GM12878 (cell line): ENCODE results near the gene HNRNPM. TPM values are rescaled to one million over a fixed set of nuclear protein-coding genes. Genes with fewer than 3 reads are reported as not detected.

Experiments
- ATAC-seq: fragments of 200-7000 bp; cut with Tn5 transposase; 3 replicates; pipeline ENCODE4 v1.9.1; 2020; ENCODE audit warnings: mild to moderate bottlenecking, moderate library complexity
- BruUV-seq: library from RNA; stranded (reverse); fragments of 400-500 nt; replicated peaks from 2 replicates; lab custom pipeline; 2021; lab: Mats Ljungman, UMichigan
- CTCF ChIA-PET: fragments of 300-600 bp; sonication (Branson Sonifier 250); formaldehyde crosslinking; extraction: SDS; loops from one replicate; lab custom pipeline; 2021; ENCODE audit warnings: inconsistent platforms; lab: Yijun Ruan, JAX
- POLR2A ChIA-PET: fragments of 350-600 bp; formaldehyde crosslinking; extraction: SDS; loops from one replicate; lab custom pipeline; 2021; ENCODE audit warnings: inconsistent platforms; lab: Charles Lee
- RAD21 ChIA-PET: fragments of 300-600 bp; sonication (Branson Sonifier 250); formaldehyde crosslinking; loops from one replicate; lab custom pipeline; 2023; ENCODE audit warnings: antibody characterized with exemption; ENCODE audit not compliant: unreplicated experiment; lab: Charles Lee
- SMC1A ChIA-PET: fragments of 300-600 bp; sonication (Branson Sonifier 250); formaldehyde crosslinking; loops from one replicate; lab custom pipeline; 2023; ENCODE audit not compliant: unreplicated experiment, uncharacterized antibody; lab: Charles Lee
- DNase-seq: peaks from one replicate; pipeline ENCODE4 v3.0.0-alpha.2; 2011; ENCODE audit warnings: low read depth, low spot score
- FAIRE-seq: peaks from 3 replicates; lab custom pipeline; 2011; peaks lifted over from hg19 to GRCh38; lab: Jason Lieb, UNC
- H2AFZ ChIP-seq: 2 replicates; pipeline ENCODE4 v1.6.0; 2011; ENCODE audit warnings: low read depth, low read length, control low read depth; ENCODE audit not compliant: control insufficient read depth
- H3K27ac ChIP-seq: 2 replicates; pipeline ENCODE4 v1.5.1; 2011; ENCODE audit warnings: control low read depth; ENCODE audit not compliant: control insufficient read depth, insufficient read depth
- H3K27me3 ChIP-seq, 2 experiments: replicated peaks in 1 of 2; 2 replicates each; pipeline versions ENCODE4 v1.6.0 to v1.6.1; 2011; ENCODE audit warnings: low read length in 1 of 2; ENCODE audit not compliant: control insufficient read depth in 2 of 2, insufficient read depth in 2 of 2
- H3K36me3 ChIP-seq, 2 experiments: 2 replicates each; pipeline ENCODE4 v1.5.1; 2011; ENCODE audit warnings: low read length in 1 of 2; ENCODE audit not compliant: control insufficient read depth in 2 of 2, insufficient read depth in 2 of 2
- H3K4me1 ChIP-seq: 2 replicates; pipeline ENCODE4 v1.6.1; 2011; ENCODE audit warnings: mild to moderate bottlenecking, low read length, moderate library complexity, mixed read lengths; ENCODE audit not compliant: control insufficient read depth, insufficient read depth
- H3K4me2 ChIP-seq: 2 replicates; pipeline ENCODE4 v1.6.0; 2011; ENCODE audit warnings: control low read depth; ENCODE audit not compliant: control insufficient read depth, insufficient read depth
- H3K4me3 ChIP-seq: fragments of 200-600 bp; sonication (generic); 2 replicates; pipeline ENCODE4 v1.5.1; 2016
- H3K79me2 ChIP-seq: 2 replicates; pipeline ENCODE4 v1.6.0; 2011; ENCODE audit warnings: low read length; ENCODE audit not compliant: control insufficient read depth, insufficient read depth
- H3K9ac ChIP-seq: 2 replicates; pipeline ENCODE4 v1.8.0; 2011; ENCODE audit warnings: low read length, control low read depth, mixed read lengths; ENCODE audit not compliant: control insufficient read depth, insufficient read depth
- H3K9me3 ChIP-seq: replicated peaks from 3 replicates; pipeline ENCODE4 v1.5.1; 2011; ENCODE audit warnings: mild to moderate bottlenecking, low read length; ENCODE audit not compliant: control insufficient read depth, insufficient read depth
- H4K20me1 ChIP-seq: 2 replicates; pipeline ENCODE4 v1.6.0; 2011; ENCODE audit not compliant: control insufficient read depth, insufficient read depth
- BHLHE40 ChIP-seq, 2 experiments: fragments of 450-650 bp in 1 of 2; IDR thresholded peaks; 2 replicates each; pipeline ENCODE4 v1.6.1; 2011 to 2017; ENCODE audit warnings: low read depth in 2 of 2, borderline replicate concordance in 1 of 2, improper control_type of control experiment in 1 of 2, low read length in 1 of 2, mild to moderate bottlenecking in 1 of 2
- CEBPZ ChIP-seq: fragments of 150-350 bp; IDR thresholded peaks from 2 replicates; pipeline ENCODE4 v1.6.1; 2016; ENCODE audit warnings: low read depth, low read length
- DPF2 ChIP-seq: fragments of 450-650 bp; IDR thresholded peaks from 2 replicates; pipeline ENCODE4 v1.6.1; 2017; ENCODE audit warnings: mild to moderate bottlenecking
- IKZF1 ChIP-seq: fragments of 450-650 bp; conservative IDR thresholded peaks from 2 replicates; pipeline ENCODE4 v1.6.1; 2017; ENCODE audit warnings: antibody characterized with exemption, mild to moderate bottlenecking
- JUND ChIP-seq: IDR thresholded peaks from 2 replicates; pipeline ENCODE4 v1.6.1; 2012; ENCODE audit warnings: low read depth, mild to moderate bottlenecking, low read length, improper control_type of control experiment, moderate library complexity
- MEF2A ChIP-seq: IDR thresholded peaks from 2 replicates; pipeline ENCODE4 v1.6.1; 2011; ENCODE audit warnings: low read depth, mild to moderate bottlenecking, low read length, moderate library complexity; ENCODE audit not compliant: insufficient read depth
- MYC ChIP-seq: IDR thresholded peaks from 2 replicates; pipeline ENCODE4 v1.6.1; 2011; ENCODE audit warnings: mild to moderate bottlenecking, low read length, moderate library complexity, inconsistent platforms; ENCODE audit not compliant: insufficient read depth, insufficient replicate concordance, insufficient read length, severe bottlenecking
- NR2F1 ChIP-seq: fragments of 450-650 bp; conservative IDR thresholded peaks from 2 replicates; pipeline ENCODE4 v1.6.1; 2017; ENCODE audit warnings: mild to moderate bottlenecking
- ZBTB11 ChIP-seq: fragments of 450-650 bp; formaldehyde crosslinking; IDR thresholded peaks from 2 replicates; pipeline ENCODE4 v1.5.0; 2022; ENCODE audit warnings: mild to moderate bottlenecking, missing genetic modification characterization
- ZNF24 ChIP-seq: fragments of 450-650 bp; IDR thresholded peaks from 2 replicates; pipeline ENCODE4 v1.6.1; 2017; ENCODE audit warnings: antibody characterized with exemption, mild to moderate bottlenecking
- ZNF622 ChIP-seq: fragments of 450-650 bp; IDR thresholded peaks from 2 replicates; pipeline ENCODE4 v1.6.1; 2017; ENCODE audit warnings: mild to moderate bottlenecking, inconsistent platforms
- WGBS: methylation state at CpG from one replicate; pipeline ENCODE4 v1.1.6; 2016; ENCODE audit warnings: low lambda C conversion rate; ENCODE audit not compliant: insufficient replicate concordance, insufficient coverage; ENCODE audit errors: missing lambda C conversion rate; 5-methylcytosine and 5-hydroxymethylcytosine counted together
- in situ Hi-C: fragments of 300-500 bp; cut with MboI; formaldehyde crosslinking; loops from 9 replicates; pipeline ENCODE4 v1.14.3; 2018; ENCODE audit warnings: mixed read lengths
- intact Hi-C: fragments of 100-400 bp; cut with micrococcal nuclease; formaldehyde crosslinking; loops from one replicate; pipeline ENCODE4 v1.14.2; 2022; ENCODE audit not compliant: unreplicated experiment
- polyA plus RNA-seq, 11 experiments: library from polyadenylated mRNA; depleted of rRNA in 4 of 11; unstranded in 6 of 11; stranded (reverse) in 5 of 11; fragments of >200 nt; fragmentation: Nextera tagmentation in 4 of 11; fragmentation: Illumina TruSeq in 1 of 11; extraction: Ambion mirVana in 4 of 11; extraction: Trizol in 1 of 11; gene quantifications; 1 replicate in 1 of 11; 2 replicates in 10 of 11; pipeline versions ENCODE4 v1.2.1 to v1.2.3, GENCODE V29; 2011 to 2016; ENCODE audit warnings: inconsistent platforms in 2 of 11, missing spikeins in 2 of 11, low read depth in 1 of 11
- total RNA-seq, 4 experiments: library from RNA; depleted of rRNA in 3 of 4; stranded (reverse); fragments of >200 nt in 3 of 4; fragmentation: Illumina TruSeq in 1 of 4; extraction: Trizol in 1 of 4; gene quantifications; 2 replicates each; pipeline versions ENCODE4 v1.2.1 to v1.2.3, GENCODE V29; 2013 to 2021
- TF ChIP-seq, protein P1 (sequence below): fragments of 450-650 bp; IDR thresholded peaks from 2 replicates; pipeline ENCODE4 v1.6.1; 2016; ENCODE audit warnings: mild to moderate bottlenecking, moderate library complexity, borderline replicate concordance

The HNRNPM gene
- total and polyA plus RNA-seq, 10 of the 15 experiments (the other 5 are each of a cell fraction or from before 2014, with no cell fraction given) = 14.3 to 415 (median 198) TPM

DNA sequence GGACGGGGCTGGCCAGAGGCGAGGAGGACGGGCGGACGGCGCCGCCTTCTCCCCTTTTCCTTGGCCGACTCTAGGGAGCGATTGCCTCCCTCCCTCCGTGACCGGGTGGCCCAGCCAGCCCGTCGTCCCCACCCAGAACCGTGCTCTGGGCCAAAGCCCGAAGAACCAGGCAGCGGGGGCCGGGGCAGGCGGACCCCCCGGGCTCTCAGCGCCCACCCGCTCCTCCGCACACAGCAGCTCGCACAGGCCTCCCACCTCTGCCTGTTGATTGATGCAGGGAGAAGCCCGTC, 41.0 kb upstream of the HNRNPM start:
- CTCF ChIA-PET = no interaction called here
- no peaks in the 10 kb centered on the region for H3K27me3 ChIP-seq
- no peak overlapping the region for H3K9ac ChIP-seq
- no peak overlapping the region for H2AFZ ChIP-seq
- 95% methylated on average over 10 of the region's 24 CpGs for WGBS
- no peaks in the 10 kb centered on the region for H3K4me1 ChIP-seq
- ATAC-seq = no peak
- no peak for DNase-seq
- no peak overlapping the region for H3K4me3 ChIP-seq
- in situ Hi-C loops = no loop called here
- POLR2A ChIA-PET = no interaction called here
- no peak overlapping the region for H3K4me2 ChIP-seq
- SMC1A ChIA-PET = interaction anchor here (0.8 to 1.1 kb wide), 2 partner anchors 8 to 47 kb away, joined by 3 read pairs; no protein-coding TSS in a partner anchor
- no TSS peak for BruUV-seq
- no peaks in the 10 kb centered on the region; the same call in 1 of the 2 replicates for H3K79me2 ChIP-seq
- RAD21 ChIA-PET = no interaction called here
- H3K27ac ChIP-seq = no peak overlapping the region
- H4K20me1 ChIP-seq = no peaks in the 10 kb centered on the region
- peaks cover 3 to 30% of the 10 kb centered on the region in 2 experiments; a peak in 2 of 4 replicates for H3K36me3 ChIP-seq
- no peak for FAIRE-seq
- H3K9me3 ChIP-seq = no peaks in the 10 kb centered on the region
- intact Hi-C loops = no loop called here
- TF ChIP-seq BHLHE40 (IDR thresholded peaks at IDR 0.05; ENCODE audit: borderline replicate concordance in 1 of 2, low read depth in 2 of 2, low read length in 1 of 2) (no peak), MEF2A (no peak), IKZF1 (no peak), JUND (no peak), MYC (no peak), DPF2 (no peak), ZNF24 (no peak), ZBTB11 (no peak), ZNF622 (no peak), NR2F1 (no peak), CEBPZ (no peak)
- TF ChIP-seq, protein P1, sequence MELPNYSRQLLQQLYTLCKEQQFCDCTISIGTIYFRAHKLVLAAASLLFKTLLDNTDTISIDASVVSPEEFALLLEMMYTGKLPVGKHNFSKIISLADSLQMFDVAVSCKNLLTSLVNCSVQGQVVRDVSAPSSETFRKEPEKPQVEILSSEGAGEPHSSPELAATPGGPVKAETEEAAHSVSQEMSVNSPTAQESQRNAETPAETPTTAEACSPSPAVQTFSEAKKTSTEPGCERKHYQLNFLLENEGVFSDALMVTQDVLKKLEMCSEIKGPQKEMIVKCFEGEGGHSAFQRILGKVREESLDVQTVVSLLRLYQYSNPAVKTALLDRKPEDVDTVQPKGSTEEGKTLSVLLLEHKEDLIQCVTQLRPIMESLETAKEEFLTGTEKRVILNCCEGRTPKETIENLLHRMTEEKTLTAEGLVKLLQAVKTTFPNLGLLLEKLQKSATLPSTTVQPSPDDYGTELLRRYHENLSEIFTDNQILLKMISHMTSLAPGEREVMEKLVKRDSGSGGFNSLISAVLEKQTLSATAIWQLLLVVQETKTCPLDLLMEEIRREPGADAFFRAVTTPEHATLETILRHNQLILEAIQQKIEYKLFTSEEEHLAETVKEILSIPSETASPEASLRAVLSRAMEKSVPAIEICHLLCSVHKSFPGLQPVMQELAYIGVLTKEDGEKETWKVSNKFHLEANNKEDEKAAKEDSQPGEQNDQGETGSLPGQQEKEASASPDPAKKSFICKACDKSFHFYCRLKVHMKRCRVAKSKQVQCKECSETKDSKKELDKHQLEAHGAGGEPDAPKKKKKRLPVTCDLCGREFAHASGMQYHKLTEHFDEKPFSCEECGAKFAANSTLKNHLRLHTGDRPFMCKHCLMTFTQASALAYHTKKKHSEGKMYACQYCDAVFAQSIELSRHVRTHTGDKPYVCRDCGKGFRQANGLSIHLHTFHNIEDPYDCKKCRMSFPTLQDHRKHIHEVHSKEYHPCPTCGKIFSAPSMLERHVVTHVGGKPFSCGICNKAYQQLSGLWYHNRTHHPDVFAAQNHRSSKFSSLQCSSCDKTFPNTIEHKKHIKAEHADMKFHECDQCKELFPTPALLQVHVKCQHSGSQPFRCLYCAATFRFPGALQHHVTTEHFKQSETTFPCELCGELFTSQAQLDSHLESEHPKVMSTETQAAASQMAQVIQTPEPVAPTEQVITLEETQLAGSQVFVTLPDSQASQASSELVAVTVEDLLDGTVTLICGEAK = no peak
